Epithelial cell of proximal tubule (primary cell): Measurements from ENCODE around the gene SLX9. TPM values are rescaled to one million over a fixed set of nuclear protein-coding genes. Genes with fewer than 3 reads are reported as not detected.

Source experiments
- DNase-seq: peaks from one replicate; pipeline ENCODE4 v3.0.0-alpha.2; 2011; ENCODE audit warnings: low read depth
- H3K4me3 ChIP-seq: 2 replicates; pipeline ENCODE4 v1.5.1; 2011; ENCODE audit warnings: low read depth, mild to moderate bottlenecking, low read length
- CTCF ChIP-seq: conservative IDR thresholded peaks from 2 replicates; pipeline ENCODE4 v1.5.1; 2012; ENCODE audit warnings: low read depth, mild to moderate bottlenecking, low read length
- total RNA-seq: library from RNA; depleted of rRNA; stranded (reverse); fragments of >200 nt; gene quantifications from 2 replicates; pipeline ENCODE4 v1.2.3, GENCODE V29; 2015

The SLX9 gene
- total RNA-seq, 1 donor from 2014 or later = 52.1 TPM

GRCh38 chr21:44955141-44955797, 15.4 kb downstream of the SLX9 start:
- no peak for TF ChIP-seq CTCF
- no peak for DNase-seq
- no peak overlapping the region for H3K4me3 ChIP-seq

- no peak for TF ChIP-seq CTCF
- no peak overlapping the region for H3K4me3 ChIP-seq
- DNase-seq = no peak
Measured at GRCh38 chr21:44955798-44956175, 16.0 kb downstream of the SLX9 start.

GRCh38 chr21:44956356-44957046, 16.7 kb downstream of the SLX9 start:
- H3K4me3 ChIP-seq = no peak overlapping the region
- DNase-seq = no peak
- no peak for TF ChIP-seq CTCF

- no peak for DNase-seq
- H3K4me3 ChIP-seq = no peak overlapping the region
- no peak for TF ChIP-seq CTCF
Measured at GRCh38 chr21:44957047-44957831, 17.4 kb downstream of the SLX9 start.

- no peak overlapping the region for H3K4me3 ChIP-seq
- no peak for DNase-seq
- TF ChIP-seq CTCF = no peak
Measured at GRCh38 chr21:44957901-44958451, 18.1 kb downstream of the SLX9 start.

GRCh38 chr21:44958471-44959191, 18.8 kb downstream of the SLX9 start:
- no peak for DNase-seq
- TF ChIP-seq CTCF = no peak
- no peak overlapping the region for H3K4me3 ChIP-seq
